GM21360 (cell line): ENCODE results near the gene DNAJB12.
"Not testable (repeated sequence)": the region's sequence is repeated elsewhere in the genome, so short reads cannot be mapped to it uniquely, and the experiment has no call there.

Experiments
- ATAC-seq: cut with Tn5 transposase; IDR thresholded peaks from one replicate; pipeline ENCODE4 v1.9.1; 2021; ENCODE audit warnings: mild to moderate bottlenecking, moderate library complexity; ENCODE audit not compliant: unreplicated experiment

Gene DNAJB12

DNA sequence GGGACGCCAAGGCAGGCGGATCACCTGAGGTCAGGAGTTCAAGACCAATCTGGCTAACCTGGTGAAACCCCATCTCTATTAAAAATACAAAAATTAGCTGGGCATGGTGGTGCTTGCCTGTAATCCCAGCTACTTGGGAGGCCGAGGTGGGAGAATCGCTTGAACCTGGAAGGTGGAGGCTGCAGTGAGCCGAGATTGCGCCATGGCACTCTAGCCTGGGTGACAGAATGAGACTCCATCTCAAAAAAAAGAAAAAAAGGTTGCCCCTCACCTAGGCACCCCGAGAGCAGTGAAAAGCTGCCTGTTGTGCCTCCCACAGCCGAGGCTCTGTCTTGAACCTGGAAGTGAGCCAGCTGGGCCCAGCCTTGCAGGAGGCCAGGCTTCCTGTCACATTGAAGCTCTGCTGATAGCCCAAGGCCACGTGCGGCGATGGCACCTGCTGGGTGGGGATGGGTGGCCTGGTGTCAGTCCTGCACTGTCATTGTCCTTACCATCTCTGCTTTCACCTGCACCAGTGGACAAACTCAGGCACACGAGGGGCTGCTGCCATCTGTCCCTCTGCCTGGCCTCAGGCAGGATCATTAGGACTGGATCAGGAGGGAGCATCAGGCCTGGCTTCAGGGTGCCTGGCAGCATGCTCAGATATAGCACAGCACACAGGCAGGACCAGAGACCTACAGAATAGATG, 37.8 kb downstream of the DNAJB12 start:
- no peak for ATAC-seq

DNA sequence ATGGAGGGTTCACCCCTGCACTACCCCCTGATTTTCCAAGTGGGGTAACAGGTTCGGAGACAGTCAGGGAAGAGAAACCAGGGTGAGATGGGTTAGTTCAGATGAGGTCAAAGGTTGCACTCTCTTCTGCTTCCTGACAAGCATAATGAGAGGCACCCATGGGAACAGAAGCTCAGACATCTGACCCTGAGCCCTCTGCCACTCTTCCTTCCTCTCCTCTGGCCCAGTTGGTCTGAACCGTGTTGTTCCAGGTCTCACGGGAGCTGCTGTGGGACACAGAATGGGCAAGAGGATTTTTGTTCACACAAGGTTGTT, 38.4 kb downstream of the DNAJB12 start:
- no peak for ATAC-seq

DNA sequence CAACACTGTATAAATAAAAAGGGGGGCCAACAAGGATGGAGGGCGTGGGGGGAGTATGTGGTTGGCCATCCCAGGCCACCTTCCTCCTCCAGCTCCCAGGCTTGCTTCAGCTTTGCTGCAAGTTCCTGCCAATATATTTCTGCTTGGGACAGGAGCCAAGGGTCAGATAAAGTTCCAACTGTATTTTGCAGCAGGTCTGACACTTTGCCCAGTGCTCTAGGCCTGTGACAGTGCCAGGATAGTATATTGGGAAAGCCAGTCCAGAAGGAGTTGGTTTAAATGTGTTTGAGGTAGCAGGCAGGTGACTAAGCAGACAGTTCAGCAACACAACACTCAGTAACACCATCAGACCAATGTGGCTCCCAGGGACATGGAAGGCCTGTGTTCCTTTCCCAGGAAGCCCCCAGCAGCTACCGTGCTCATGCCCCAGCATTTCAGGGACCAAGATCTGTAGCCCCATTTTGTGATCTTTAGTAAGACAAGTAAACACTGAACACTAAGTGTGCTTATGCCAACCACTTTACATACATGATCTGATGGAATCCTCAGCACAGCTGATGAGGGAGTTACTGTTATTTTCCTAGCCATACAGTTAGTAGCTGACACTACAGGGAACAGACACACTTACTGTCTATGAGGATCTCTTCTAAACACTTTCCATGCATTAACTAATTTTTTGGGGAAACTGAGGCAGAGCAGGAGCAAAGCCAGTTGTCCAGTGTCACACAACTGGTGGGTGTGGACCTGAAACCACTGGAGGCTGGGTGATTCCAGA, 38.9 kb downstream of the DNAJB12 start:
- no peak for ATAC-seq

DNA sequence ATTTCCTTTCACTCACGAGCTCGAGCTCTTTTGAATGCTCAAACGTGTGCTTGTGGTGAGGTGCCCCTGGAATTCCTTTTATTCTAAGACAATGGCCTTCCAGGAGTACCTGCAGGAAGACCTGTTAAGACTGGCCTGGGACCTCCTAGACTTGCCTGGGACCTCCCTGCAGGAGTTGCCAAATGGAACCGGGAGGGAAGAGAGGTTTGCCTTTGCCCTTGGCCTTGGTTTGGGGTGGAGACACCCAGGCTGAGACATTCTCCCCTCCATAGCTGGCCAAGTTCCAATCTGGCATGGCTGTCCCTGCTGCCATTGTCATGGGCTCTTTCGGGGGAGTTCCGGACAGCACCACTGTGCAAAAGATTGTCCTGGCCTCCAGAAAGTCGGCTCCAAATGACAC, 39.7 kb downstream of the DNAJB12 start:
- ATAC-seq, result no peak

DNA sequence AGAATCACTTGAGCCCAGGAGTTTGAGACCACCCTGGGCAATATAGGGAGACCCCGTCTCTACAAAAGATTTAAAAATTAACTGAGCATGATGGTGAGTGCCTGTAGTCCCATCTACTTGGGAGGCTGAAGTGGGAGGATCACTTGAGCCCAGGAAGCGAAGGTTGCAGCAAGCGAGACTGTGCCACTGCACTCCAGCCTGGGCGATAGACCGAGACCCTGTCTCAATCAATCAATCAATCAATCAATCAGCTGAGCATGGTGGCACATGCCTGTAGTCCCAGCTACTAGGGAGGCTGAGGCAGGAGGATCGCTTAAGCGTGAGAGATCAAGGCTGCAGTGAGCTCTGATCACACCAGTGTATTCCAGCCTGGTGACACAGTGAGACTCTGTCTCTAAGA, 40.5 kb downstream of the DNAJB12 start:
- ATAC-seq, result no peak

DNA sequence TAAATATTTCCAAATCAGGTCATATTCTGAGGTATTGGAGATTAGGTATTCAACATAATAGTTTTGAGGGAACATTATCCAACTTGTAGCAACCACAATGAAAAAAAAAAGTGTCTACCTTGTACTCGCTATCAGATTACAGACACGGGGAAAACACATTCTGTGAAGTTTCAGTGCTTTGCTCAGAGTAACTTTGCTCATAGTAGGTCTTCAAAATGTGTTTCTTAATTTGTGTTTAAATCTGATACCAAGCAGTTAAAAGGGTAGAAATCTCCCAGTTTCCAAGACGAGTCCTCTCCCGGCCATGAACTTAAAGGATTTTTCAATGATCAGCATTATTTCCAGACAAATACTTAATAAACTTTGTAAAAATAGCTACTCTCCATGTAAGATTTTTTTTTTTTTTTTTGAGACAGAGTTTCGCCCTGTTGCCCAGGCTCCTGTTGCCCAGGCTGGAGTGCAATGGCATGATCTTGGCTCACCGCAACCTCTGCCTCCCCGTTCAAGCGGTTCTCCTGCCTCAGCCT, 41.8 kb downstream of the DNAJB12 start:
- ATAC-seq, result no peak

DNA sequence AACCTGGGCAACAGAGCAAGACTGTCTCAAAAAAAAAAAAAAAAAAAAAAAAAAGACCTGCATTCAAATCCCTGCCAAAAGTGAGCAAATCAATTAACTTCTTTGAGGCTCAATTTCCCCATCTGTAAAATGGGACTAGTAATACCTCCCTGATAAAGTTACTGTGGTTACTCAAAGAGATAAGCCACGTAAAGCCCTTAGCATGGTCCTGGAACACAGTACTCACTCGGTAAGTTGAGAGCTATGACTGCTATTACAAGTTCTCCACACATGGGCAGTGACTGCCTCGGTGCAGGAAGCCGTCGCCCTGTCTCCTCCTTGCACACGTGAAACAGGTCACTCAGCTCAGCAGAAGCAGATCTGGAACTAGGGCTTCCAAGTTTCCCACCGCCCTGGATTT, 43.1 kb downstream of the DNAJB12 start:
- no peak for ATAC-seq

DNA sequence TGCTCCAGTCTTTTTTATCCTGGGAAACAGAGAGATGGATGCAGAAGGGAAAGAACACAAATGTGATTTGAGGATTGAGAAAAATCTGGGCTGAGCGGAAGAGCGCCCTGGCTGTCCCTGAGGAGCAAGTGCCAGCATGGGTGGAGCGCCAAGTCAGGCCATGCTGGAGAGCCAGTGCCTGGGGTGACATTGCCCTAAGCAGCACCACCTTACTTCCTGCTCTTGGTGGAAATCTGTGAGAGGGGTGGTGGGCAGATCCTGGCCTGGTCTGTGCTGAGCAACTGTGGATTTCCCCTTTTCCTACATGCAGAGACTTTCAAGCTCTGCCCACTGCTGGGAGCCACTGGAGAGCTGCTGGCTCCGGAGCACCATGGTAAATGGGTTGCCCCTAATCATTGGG, 44.1 kb downstream of the DNAJB12 start:
- ATAC-seq, result no peak

DNA sequence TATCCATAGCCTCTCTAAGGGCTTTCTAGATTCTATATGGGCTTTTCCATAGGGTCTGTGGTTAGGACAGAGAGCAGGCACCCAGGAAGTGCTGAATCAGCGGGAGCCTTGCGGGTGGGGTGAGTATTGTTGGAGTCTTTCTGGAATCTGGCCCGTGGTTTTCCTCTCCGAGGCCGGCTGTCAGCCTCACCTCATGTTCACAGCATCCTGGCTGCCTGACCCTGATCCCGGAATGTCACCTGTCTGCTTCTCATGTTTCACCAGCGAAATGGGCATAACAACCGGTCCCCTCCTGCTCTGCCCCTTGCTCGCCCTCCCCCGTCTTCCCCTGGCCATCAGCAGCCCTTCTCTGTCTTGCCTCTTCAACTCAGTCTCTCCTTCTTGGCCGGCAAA, 44.5 kb downstream of the DNAJB12 start:
- no peak for ATAC-seq

DNA sequence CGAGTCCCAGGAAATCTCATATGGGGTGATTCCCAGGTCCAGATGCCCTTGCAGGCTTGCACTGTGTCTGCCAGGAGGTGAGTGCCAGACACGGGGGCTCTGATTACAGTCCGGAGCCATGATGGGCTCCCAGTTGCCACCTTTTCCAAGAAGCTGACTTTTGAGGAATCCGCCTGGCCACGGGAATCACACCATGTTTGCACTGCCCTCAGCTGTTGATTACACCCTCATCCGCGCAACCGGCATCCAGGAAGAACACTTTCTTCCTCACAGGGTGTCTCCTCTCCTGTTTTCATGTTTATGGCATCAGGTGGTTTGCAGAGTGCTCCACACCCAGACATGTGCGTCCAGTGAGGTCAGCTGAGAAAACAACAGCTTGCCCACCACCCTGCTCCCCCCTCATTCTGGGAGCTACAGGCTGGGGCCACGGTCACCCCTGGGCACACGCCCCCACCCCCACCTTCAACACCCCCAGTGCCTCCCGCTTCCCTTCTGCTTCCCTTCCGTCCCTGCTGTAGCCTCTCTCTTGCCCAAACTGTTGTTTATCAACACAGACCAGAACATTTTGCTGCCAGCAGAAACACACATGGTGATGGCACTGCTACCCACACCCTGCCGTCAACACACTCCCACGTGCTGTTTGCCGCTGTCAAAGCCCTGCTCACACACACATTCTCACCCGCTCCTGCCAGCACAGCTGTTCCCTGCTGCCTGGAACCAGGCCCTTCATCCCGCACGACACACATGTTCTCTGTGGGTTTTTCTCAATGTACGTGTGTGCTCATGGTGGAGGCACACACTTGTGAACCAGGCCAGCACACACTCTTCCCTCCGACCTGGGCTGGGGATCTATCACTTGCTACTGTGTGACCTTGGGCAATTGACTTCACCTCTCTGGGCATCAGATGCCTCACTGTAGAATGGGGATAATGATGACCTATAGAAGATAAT, 45.2 kb downstream of the DNAJB12 start:
- no peak for ATAC-seq

DNA sequence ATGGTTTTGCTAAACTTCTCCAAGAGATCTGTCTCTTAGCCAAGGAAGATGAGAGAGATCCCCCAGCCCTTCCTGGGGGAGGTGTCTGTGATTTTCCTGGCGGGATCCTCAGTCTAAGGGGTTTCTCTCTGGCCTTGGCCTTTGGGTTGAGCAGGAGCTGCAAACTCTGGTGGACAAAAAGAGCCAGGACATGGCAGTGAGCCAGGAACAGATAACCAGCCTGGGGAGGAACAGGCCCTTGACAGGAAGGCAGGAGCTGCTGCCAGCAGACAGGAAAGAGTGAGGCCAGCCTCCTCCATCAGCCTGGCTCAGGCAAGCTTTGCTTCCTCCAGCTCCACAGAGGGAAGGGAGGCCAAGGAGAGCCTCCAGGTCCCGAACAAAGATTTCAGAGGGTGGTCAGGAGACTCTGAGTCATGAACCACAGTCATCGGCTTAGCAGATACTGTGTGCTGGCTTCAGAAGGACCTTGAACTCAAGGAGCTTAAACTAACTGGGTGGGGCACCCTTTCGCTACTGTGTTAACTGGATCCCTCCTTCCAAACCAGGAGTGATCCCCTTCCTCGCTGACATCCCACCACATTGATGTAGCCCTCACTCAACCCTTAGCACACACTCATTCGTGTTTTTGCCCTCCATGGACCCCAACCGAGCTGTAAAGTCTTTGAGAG, 46.3 kb downstream of the DNAJB12 start:
- no peak for ATAC-seq

DNA sequence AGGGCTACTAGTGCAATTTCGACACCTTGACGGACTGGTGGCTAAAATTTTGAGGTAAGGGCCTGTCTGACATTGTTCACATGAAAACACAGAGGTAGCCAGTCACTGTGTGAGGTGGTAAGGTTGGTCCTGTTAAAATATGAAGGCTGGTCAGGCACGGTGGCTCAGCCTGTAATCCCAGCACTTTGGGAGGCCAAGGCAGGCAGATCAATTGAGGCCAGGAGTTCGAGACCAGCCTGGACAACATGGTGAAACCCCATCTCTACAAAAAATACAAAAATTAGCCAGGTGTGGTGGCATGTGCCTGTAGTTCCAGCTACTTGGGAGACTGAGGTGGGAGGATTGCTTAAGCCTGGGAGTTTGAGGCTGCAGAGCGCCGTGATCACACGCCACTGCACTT, 47.0 kb downstream of the DNAJB12 start:
- not testable (repeated sequence) for ATAC-seq

DNA sequence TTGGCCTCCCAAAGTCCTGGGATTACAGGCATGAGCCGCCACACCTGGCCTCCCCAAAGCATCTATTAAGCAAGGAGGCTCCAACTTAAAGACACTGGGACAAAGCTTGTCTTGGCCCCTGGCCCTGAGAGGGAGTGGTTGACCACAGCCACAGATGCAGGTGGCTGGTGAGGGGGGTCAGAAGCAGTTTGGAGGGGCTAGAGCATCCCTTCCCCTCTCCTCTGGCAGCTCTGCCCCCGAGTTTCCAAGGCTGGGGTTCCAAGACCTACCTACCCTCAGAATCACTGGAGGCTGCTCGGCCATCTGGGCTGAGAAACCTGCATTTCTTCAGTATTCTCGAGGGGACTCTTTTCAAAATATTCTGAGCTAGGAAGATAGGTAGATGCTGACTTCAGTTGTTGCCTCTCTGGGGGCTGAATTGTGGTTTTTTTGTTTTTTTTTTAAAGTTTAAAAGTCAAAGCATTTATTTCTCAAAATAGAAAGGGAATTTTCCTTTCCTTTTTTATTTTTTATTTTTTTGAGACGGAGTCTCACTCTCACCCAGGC, 48.4 kb downstream of the DNAJB12 start:
- ATAC-seq, result no peak

DNA sequence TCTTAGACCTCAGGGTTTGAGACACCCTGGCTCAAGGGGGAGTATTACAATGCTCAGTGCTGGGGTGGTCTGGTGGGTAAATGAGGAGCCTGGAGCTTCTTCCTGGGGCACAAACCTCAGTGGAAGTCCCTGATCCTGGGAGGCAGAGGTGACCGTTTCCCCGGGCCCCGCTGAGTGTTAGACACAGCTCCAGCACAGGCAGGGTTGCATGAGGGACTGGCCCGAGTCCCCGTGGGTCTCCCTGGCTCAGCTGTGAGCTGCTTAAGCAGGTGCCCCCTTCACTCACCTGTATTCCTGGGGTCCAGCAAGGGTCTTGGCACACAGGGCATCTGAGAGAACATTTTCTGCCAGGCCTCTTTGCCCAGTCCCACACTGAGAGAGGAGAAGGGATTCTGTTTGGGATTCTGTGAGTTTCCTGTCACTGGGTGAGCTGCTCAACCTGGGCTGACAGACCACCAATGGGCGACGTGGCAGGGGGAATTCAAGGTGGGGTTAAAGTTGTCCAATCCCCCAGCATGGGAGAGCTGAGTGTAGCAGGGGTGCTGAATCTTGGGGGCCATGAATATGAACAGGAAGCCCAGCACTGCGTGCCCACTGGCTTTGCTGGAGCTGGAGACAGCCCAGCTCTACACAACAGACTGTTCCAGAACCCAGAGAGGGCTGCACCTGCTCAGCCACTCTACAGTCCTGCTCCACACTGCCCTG, 51.1 kb downstream of the DNAJB12 start:
- ATAC-seq, result no peak

DNA sequence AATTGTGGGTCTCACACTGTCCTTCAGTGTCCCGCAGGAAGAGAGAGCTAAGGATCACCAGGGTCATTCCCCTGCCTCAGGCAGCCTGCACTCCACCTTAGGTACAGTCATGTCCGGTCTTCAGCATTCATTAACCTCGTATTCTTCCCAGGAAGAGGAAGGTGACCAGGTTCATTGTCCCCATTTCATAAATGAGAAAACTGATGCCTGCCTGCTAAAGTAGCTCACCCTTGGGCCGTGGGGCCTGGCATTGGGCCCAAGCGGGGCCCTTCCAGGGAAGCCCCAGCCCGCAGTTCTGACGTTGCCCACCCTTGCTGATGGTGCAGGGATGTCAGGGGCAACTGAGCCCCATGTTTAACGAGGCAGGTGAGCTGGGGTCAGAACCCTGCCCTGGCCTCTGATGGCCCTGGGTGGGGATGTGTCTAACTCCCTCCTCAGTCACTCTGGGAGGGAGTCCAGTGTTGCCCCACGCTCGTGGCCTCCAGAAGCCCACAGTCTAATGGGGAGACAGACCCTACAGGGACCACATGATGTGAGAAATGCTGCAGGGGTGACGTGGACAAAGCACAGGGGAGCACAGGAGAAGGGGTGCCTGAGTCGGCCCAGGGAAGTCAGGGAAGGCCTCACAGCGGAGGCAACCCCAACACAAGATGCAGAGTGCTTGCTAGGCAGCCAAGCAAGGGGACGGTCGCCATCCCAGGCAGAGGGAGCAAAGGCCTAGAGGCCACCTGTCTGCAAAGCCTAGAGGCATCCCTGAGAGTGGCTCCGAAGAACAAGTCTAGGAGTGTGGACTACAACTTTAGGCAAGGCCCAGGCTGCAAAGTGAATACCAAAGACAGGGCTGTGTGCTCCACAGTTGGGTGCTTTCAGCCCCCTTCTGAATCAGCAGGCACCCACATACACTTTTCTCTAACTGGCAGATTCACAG, 55.9 kb downstream of the DNAJB12 start:
- no peak for ATAC-seq

DNA sequence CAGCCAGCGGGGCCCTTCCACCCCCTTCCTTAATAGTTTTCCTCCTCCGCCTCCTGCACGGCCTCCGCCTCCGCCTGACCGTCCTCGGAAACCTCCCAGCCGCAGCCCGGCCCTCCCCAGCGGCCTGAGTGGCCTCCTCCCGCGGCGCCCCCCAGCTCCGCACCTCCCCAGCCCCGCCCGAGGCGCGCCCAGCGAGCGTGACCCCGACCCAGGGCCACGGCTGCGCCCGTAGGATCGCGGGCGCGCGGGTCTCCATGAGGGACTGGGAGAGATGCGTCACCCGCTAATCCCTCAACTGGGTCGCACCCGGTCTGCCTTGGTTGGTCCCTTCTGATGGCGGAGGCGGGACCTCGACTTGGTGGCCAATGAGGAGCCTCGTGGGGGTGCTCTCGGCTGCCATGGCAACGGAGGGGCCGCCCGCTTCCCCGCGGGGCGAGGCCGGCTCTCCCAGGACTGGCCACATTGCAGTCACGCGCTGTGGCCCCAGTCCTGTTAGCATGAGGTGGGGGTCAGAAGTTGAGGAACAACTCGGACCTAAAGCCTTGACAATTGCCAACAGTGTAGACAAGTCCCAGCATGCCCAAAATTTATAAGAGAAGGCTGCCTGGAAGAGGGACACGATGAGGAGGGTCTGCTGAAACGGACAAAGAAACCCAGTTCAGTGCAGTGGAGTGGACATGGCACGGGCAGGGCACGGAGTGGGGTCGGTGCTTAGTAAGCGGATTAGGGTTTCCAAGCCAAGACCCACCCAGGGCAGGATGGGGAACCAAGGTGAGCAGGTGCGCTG, 56.7 kb downstream of the DNAJB12 start:
- peak; percentile 70 for ATAC-seq

DNA sequence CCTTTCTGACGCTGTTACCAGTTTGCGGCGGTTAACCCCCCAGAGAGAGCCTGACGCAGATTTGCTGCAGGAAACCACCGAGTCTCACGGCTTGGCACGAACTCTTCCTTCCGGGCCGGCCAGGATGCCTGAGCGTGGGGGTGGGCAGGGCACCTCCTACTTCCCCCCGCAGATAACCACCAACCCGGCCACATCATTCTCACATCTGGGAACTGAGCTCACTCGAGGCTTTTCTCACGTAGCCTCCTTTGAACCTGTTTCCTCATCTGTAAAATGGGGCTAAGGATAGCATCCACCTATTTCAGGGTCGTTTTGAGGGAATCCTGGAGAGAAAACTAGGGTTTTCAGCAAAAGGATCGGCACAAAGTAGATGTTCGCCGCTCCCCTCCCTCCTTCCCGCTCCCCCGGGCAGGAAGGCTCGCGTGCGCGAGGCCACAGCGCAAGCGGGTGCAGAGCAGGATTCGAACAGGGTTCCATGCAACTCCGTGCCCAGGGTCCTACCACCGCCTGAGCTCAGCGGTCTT, 57.4 kb downstream of the DNAJB12 start:
- ATAC-seq, result peak; percentile 43

DNA sequence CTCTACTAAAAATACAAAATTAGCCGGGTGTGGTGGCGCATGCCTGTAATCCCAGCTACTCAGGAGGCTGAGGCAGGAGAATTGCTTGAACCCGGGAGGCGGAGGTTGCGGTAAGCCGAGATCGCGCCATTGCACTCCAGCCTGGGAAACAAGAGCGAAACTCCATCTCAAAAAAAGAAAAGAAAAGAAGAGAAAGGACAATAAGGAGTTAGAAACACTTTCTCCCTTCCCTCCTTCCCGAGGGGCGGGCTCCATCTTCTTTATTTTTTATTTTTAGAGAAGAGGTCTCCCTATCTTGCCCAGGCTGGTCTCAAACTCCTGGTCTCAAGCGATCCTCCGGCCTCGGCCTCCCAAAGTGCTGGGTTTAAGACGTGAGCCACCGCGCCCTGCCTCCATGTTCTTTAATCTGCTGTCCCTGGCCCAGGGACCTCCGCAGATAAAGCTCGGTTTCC, 57.9 kb downstream of the DNAJB12 start:
- ATAC-seq, result not testable (repeated sequence)
